ENCODE data around the gene LDLR. TPM values are rescaled to one million over a fixed set of nuclear protein-coding genes. Genes with fewer than 3 reads are reported as not detected.
"Not testable (repeated sequence)": the region's sequence is repeated elsewhere in the genome, so short reads cannot be mapped to it uniquely, and the experiment has no call there.

LDLR gene
- total RNA-seq, 2 experiments from 2014 or later, result 67.3 to 68.8 TPM

- H3K9me3 Mint-ChIP-seq, result no peaks in the 10 kb centered on the region
Measured at GRCh38 chr19:11137542-11138384, 48.5 kb downstream of the LDLR start.

GRCh38 chr19:11138601-11139300 lies 49.5 kb downstream of the LDLR start:
- no peaks in the 10 kb centered on the region for H3K9me3 Mint-ChIP-seq
- peaks cover 15% of the 10 kb centered on the region for H3K4me1 Mint-ChIP-seq
- no peaks in the 10 kb centered on the region for H3K36me3 Mint-ChIP-seq
- H3K4me3 Mint-ChIP-seq, result peak overlapping the region; percentile 11
- DNase-seq, result no peak
- peaks cover 6% of the 10 kb centered on the region for H3K27me3 Mint-ChIP-seq
- H3K27ac Mint-ChIP-seq, result no peak overlapping the region

More at GRCh38 chr19:11137542-11138384, 48.5 kb downstream of the LDLR start:
- H3K36me3 Mint-ChIP-seq, result peaks cover 2% of the 10 kb centered on the region
- peaks cover 6% of the 10 kb centered on the region for H3K27me3 Mint-ChIP-seq
- peak overlapping the region; percentile 61 for H3K4me3 Mint-ChIP-seq
- peaks cover 8% of the 10 kb centered on the region for H3K4me1 Mint-ChIP-seq
- peak; percentile 54 for DNase-seq
- H3K27ac Mint-ChIP-seq, result peak overlapping the region; percentile 68

- H3K36me3 Mint-ChIP-seq, H3K27ac Mint-ChIP-seq, H3K27me3 Mint-ChIP-seq, H3K9me3 Mint-ChIP-seq, DNase-seq, H3K4me3 Mint-ChIP-seq: not testable (repeated sequence)
- H3K4me1 Mint-ChIP-seq, result peaks cover 16% of the 10 kb centered on the region
Measured at GRCh38 chr19:11140023-11140538, 50.8 kb downstream of the LDLR start.

GRCh38 chr19:11140896-11141295 lies 51.6 kb downstream of the LDLR start:
- H3K9me3 Mint-ChIP-seq, result no peaks in the 10 kb centered on the region
- peaks cover 10% of the 10 kb centered on the region for H3K36me3 Mint-ChIP-seq
- no peak for DNase-seq
- peaks cover 16% of the 10 kb centered on the region for H3K4me1 Mint-ChIP-seq
- H3K27ac Mint-ChIP-seq, result no peak overlapping the region
- H3K4me3 Mint-ChIP-seq, result no peak overlapping the region
- peaks cover 6% of the 10 kb centered on the region for H3K27me3 Mint-ChIP-seq

- H3K36me3 Mint-ChIP-seq, result peaks cover 21% of the 10 kb centered on the region
- no peak for DNase-seq
- no peaks in the 10 kb centered on the region for H3K9me3 Mint-ChIP-seq
- H3K27me3 Mint-ChIP-seq, result peaks cover 6% of the 10 kb centered on the region
- H3K27ac Mint-ChIP-seq, result no peak overlapping the region
- peaks cover 16% of the 10 kb centered on the region for H3K4me1 Mint-ChIP-seq
- H3K4me3 Mint-ChIP-seq, result no peak overlapping the region
Measured at GRCh38 chr19:11141937-11142527, 52.8 kb downstream of the LDLR start.

GRCh38 chr19:11142528-11143171 lies 53.4 kb downstream of the LDLR start:
- no peaks in the 10 kb centered on the region for H3K9me3 Mint-ChIP-seq
- peaks cover 15% of the 10 kb centered on the region for H3K4me1 Mint-ChIP-seq
- no peak for DNase-seq
- no peak overlapping the region for H3K27ac Mint-ChIP-seq
- no peak overlapping the region for H3K4me3 Mint-ChIP-seq
- H3K27me3 Mint-ChIP-seq, result peaks cover 6% of the 10 kb centered on the region
- H3K36me3 Mint-ChIP-seq, result peaks cover 23% of the 10 kb centered on the region

GRCh38 chr19:11145536-11145924 lies 56.3 kb downstream of the LDLR start:
- no peaks in the 10 kb centered on the region for H3K27me3 Mint-ChIP-seq
- H3K36me3 Mint-ChIP-seq, result peaks cover 32% of the 10 kb centered on the region
- H3K9me3 Mint-ChIP-seq, result no peaks in the 10 kb centered on the region
- H3K4me3 Mint-ChIP-seq, result no peak overlapping the region
- H3K27ac Mint-ChIP-seq, result no peak overlapping the region
- DNase-seq, result no peak
- H3K4me1 Mint-ChIP-seq, result peaks cover 8% of the 10 kb centered on the region

DNA sequence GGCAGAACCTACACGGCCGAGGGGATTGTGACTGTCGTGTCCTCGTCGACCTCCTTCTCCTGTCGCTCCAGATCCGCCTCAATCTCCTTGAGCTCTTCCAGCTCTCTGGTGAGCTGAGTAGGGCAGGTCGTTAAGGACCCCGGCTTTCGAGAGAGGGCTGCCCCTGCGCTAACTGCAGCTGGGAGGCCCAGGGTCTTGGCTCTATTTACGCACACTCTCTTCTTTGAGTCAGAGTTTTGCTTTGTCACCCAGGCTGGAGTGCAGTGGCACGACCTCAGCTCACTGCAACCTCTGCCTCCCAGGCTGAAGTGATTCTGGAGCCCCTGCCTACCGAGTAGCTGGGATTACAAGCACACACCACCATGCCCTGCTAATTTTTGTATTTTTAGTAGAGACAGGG lies 58.7 kb downstream of the LDLR start:
- Mint-ChIP-seq H3K4me1 (peaks cover 8% of the 10 kb centered on the region), H3K4me3 (no peak overlapping the region), H3K9me3 (no peaks in the 10 kb centered on the region), H3K27me3 (no peaks in the 10 kb centered on the region), H3K36me3 (peaks cover 43% of the 10 kb centered on the region), H3K27ac (no peak overlapping the region)
- no peak for DNase-seq

- no peak for DNase-seq
- Mint-ChIP-seq H3K9me3 (no peaks in the 10 kb centered on the region), H3K27ac (no peak overlapping the region), H3K4me1 (peaks cover 10% of the 10 kb centered on the region), H3K27me3 (no peaks in the 10 kb centered on the region), H3K36me3 (peaks cover 43% of the 10 kb centered on the region), H3K4me3 (no peak overlapping the region)
Measured at GRCh38 chr19:11151181-11151580, 61.9 kb downstream of the LDLR start.

GRCh38 chr19:11152318-11153062 lies 63.2 kb downstream of the LDLR start:
- Mint-ChIP-seq H3K27me3 (no peaks in the 10 kb centered on the region), H3K9me3 (no peaks in the 10 kb centered on the region), H3K4me3 (no peak overlapping the region), H3K27ac (no peak overlapping the region), H3K4me1 (peaks cover 12% of the 10 kb centered on the region), H3K36me3 (peaks cover 33% of the 10 kb centered on the region)
- no peak for DNase-seq

GRCh38 chr19:11154683-11155047 lies 65.4 kb downstream of the LDLR start:
- DNase-seq, result no peak
- Mint-ChIP-seq H3K27ac (peak overlapping the region; percentile 34), H3K4me1 (peaks cover 12% of the 10 kb centered on the region), H3K9me3 (no peaks in the 10 kb centered on the region), H3K4me3 (peak overlapping the region; percentile 83), H3K36me3 (peaks cover 24% of the 10 kb centered on the region), H3K27me3 (no peaks in the 10 kb centered on the region)

- Mint-ChIP-seq H3K27me3 (no peaks in the 10 kb centered on the region), H3K27ac (peak within 1 kb of the TSS; percentile 87), H3K9me3 (no peaks in the 10 kb centered on the region), H3K4me3 (peak within 1 kb of the TSS; percentile 83), H3K36me3 (peaks cover 24% of the 10 kb centered on the region), H3K4me1 (peaks cover 12% of the 10 kb centered on the region)
- peak; percentile 95 for DNase-seq
Measured at GRCh38 chr19:11155373-11156120, 66.3 kb downstream of the LDLR start, which contains the start of gene SPC24. SPC24 (minus strand) TSS chr19:11155782; CDS start chr19:11155776, 6 bp downstream.

GRCh38 chr19:11159598-11160439 lies 70.6 kb downstream of the LDLR start:
- Mint-ChIP-seq H3K4me1 (peaks cover 4% of the 10 kb centered on the region), H3K27me3 (no peaks in the 10 kb centered on the region), H3K27ac (no peak overlapping the region), H3K9me3 (no peaks in the 10 kb centered on the region), H3K36me3 (peaks cover 1% of the 10 kb centered on the region), H3K4me3 (no peak overlapping the region)
- no peak for DNase-seq

All from activated naive CD8-positive, alpha-beta T cell treated with anti-CD3 and anti-CD28 coated beads for 36 hours (primary cell).